Bronchial epithelial cell (primary cell): Measurements from ENCODE around the gene PIGX. TPM values are rescaled to one million over a fixed set of nuclear protein-coding genes. Genes with fewer than 3 reads are reported as not detected.

ENCODE experiments used
- DNase-seq: peaks from one replicate; pipeline ENCODE4 v3.0.0-alpha.2; 2010; ENCODE audit warnings: low read depth
- FAIRE-seq: peaks from 2 replicates; lab custom pipeline; 2011; peaks lifted over from hg19 to GRCh38; lab: Jason Lieb, UNC
- H3K27me3 ChIP-seq: 2 replicates; pipeline ENCODE4 v1.5.1; 2011; ENCODE audit warnings: low read length; ENCODE audit not compliant: control insufficient read depth, insufficient read depth
- H3K36me3 ChIP-seq: 2 replicates; pipeline ENCODE4 v1.5.1; 2011; ENCODE audit warnings: low read length; ENCODE audit not compliant: control insufficient read depth, insufficient read depth
- H3K4me3 ChIP-seq: 2 replicates; pipeline ENCODE4 v1.5.1; 2011; ENCODE audit warnings: mild to moderate bottlenecking, low read depth, low read length, control low read depth
- CTCF ChIP-seq: IDR thresholded peaks from 2 replicates; pipeline ENCODE4 v1.5.1; 2011; ENCODE audit warnings: mild to moderate bottlenecking, moderate library complexity, low read length, control low read depth, inconsistent platforms; ENCODE audit not compliant: insufficient read depth, severe bottlenecking
- total RNA-seq: library from RNA; depleted of rRNA; stranded (reverse); fragments of >200 nt; gene quantifications from 2 replicates; pipeline ENCODE4 v1.2.1, GENCODE V29; 2014

The PIGX gene
- total RNA-seq, 1 donor from 2014 or later = 22.4 TPM

- Histone ChIP-seq H3K4me3 (no peak overlapping the region), H3K27me3 (no peaks in the 10 kb centered on the region), H3K36me3 (peaks cover 3% of the 10 kb centered on the region)
- FAIRE-seq (no peak), DNase-seq (no peak)
- TF ChIP-seq CTCF = no peak
Observed at GRCh38 chr3:196782511-196782910, 70.3 kb downstream of the PIGX start.

Other genes with a start within 250 kb of the PIGX start
- gene RNF168, start 208.6 kb upstream of the PIGX start, total RNA-seq = 6.8 and 8.2 TPM in 2 replicates
- not detected in 2 replicates for gene SMCO1, start 197.0 kb upstream of the PIGX start, total RNA-seq
- 9.5 and 14.6 TPM in 2 replicates for gene WDR53, start 143.8 kb upstream of the PIGX start, total RNA-seq
- gene FBXO45, start 143.7 kb upstream of the PIGX start, total RNA-seq = 26.6 and 27.5 TPM in 2 replicates
- gene NRROS, start 72.7 kb upstream of the PIGX start, total RNA-seq = not detected in 2 replicates
- 1.3 and 1.5 TPM in 2 replicates for gene CEP19, start 127 bp upstream of the PIGX start, total RNA-seq
- 36.2 and 36.9 TPM in 2 replicates for gene PAK2, start 27.5 kb downstream of the PIGX start, total RNA-seq
- gene SENP5, start 155.5 kb downstream of the PIGX start, total RNA-seq = 35.1 and 39.2 TPM in 2 replicates
- 78.7 and 94.0 TPM in 2 replicates for gene NCBP2, start 230.2 kb downstream of the PIGX start, total RNA-seq